GM23338 (cell line): ENCODE measurements around the gene GPR179. TPM values are rescaled to one million over a fixed set of nuclear protein-coding genes. Genes with fewer than 3 reads are reported as not detected.

Experiments used
- ATAC-seq: fragments of 200-7000 bp; cut with Tn5 transposase; 3 replicates; pipeline ENCODE4 v1.9.1; 2020
- DNase-seq: peaks from one replicate; pipeline ENCODE4 v3.0.0-alpha.2; 2015; ENCODE audit warnings: low spot score
- H2AFZ ChIP-seq: fragments of 200-600 bp; sonication (generic); 2 replicates; pipeline ENCODE4 v1.8.0; 2016; ENCODE audit warnings: antibody characterized with exemption, mild to moderate bottlenecking, moderate library complexity
- H3F3A ChIP-seq: fragments of 200-600 bp; sonication (generic); replicated peaks from 2 replicates; pipeline ENCODE4 v1.8.0; 2017; ENCODE audit warnings: antibody characterized with exemption, mixed run types, low read depth
- H3K27ac ChIP-seq: fragments of 200-600 bp; sonication (generic); 2 replicates; pipeline ENCODE4 v1.6.1; 2016; ENCODE audit warnings: low read depth
- H3K27me3 ChIP-seq: fragments of 200-600 bp; sonication (generic); 2 replicates; pipeline ENCODE4 v1.8.0; 2016; ENCODE audit warnings: mild to moderate bottlenecking, mixed run types, moderate library complexity; ENCODE audit not compliant: insufficient read depth
- H3K36me3 ChIP-seq: fragments of 200-600 bp; sonication (generic); 2 replicates; pipeline ENCODE4 v1.8.0; 2016; ENCODE audit warnings: mild to moderate bottlenecking; ENCODE audit not compliant: insufficient read depth
- H3K4me1 ChIP-seq: fragments of 200-600 bp; sonication (generic); 2 replicates; pipeline ENCODE4 v1.8.0; 2016; ENCODE audit warnings: mild to moderate bottlenecking, moderate library complexity; ENCODE audit not compliant: insufficient read depth
- H3K4me2 ChIP-seq: fragments of 200-600 bp; sonication (generic); 2 replicates; pipeline ENCODE4 v1.7.1; 2017; ENCODE audit warnings: mixed run types
- H3K4me3 ChIP-seq: fragments of 200-600 bp; sonication (generic); 2 replicates; pipeline ENCODE4 v1.6.1; 2016; ENCODE audit warnings: mixed run types
- H3K79me2 ChIP-seq: fragments of 200-600 bp; sonication (generic); replicated peaks from 2 replicates; pipeline ENCODE4 v1.8.0; 2017; ENCODE audit warnings: mild to moderate bottlenecking; ENCODE audit not compliant: insufficient read depth
- H3K9me2 ChIP-seq: fragments of 200-600 bp; sonication (generic); 2 replicates; pipeline ENCODE4 v1.8.0; 2017; ENCODE audit not compliant: insufficient read depth
- H4K20me1 ChIP-seq: fragments of 200-600 bp; sonication (generic); replicated peaks from 2 replicates; pipeline ENCODE4 v1.8.0; 2017; ENCODE audit warnings: mild to moderate bottlenecking; ENCODE audit not compliant: insufficient read depth
- H3K27ac Mint-ChIP-seq: 2 replicates; pipeline ENCODE4 v1.8.0; 2020; ENCODE audit warnings: inconsistent platforms, mild to moderate bottlenecking, moderate library complexity, mixed read lengths
- H3K27me3 Mint-ChIP-seq: 3 replicates; pipeline ENCODE4 v1.8.0; 2022; ENCODE audit warnings: low read depth, mild to moderate bottlenecking, moderate library complexity, mixed read lengths, inconsistent platforms; ENCODE audit not compliant: insufficient read depth, poor library complexity
- H3K36me3 Mint-ChIP-seq: 3 replicates; pipeline ENCODE4 v1.8.0; 2021; ENCODE audit warnings: low read depth, mild to moderate bottlenecking, inconsistent platforms, moderate library complexity, mixed read lengths
- H3K4me1 Mint-ChIP-seq: 3 replicates; pipeline ENCODE4 v1.8.0; 2020; ENCODE audit warnings: mild to moderate bottlenecking, inconsistent platforms, mixed read lengths
- H3K4me3 Mint-ChIP-seq: 3 replicates; pipeline ENCODE4 v1.8.0; 2021; ENCODE audit warnings: moderate library complexity, mild to moderate bottlenecking, inconsistent platforms, mixed read lengths
- H3K9me3 Mint-ChIP-seq: 3 replicates; pipeline ENCODE4 v1.8.0; 2020; ENCODE audit warnings: moderate library complexity, mild to moderate bottlenecking, inconsistent platforms, mixed read lengths
- CREB1 ChIP-seq: fragments of 250-450 bp; sonication (Bioruptor Pico); IDR thresholded peaks from 2 replicates; pipeline ENCODE4 v1.5.0; 2020; ENCODE audit warnings: low read depth, mild to moderate bottlenecking, moderate library complexity
- EZH2 ChIP-seq: fragments of 200-600 bp; sonication (generic); IDR thresholded peaks from one replicate; pipeline ENCODE4 v1.8.0; 2017; ENCODE audit warnings: antibody characterized with exemption, mild to moderate bottlenecking, low read depth; ENCODE audit not compliant: unreplicated experiment
- EZH2phosphoT487 ChIP-seq: fragments of 200-600 bp; sonication (generic); IDR thresholded peaks from one replicate; pipeline ENCODE4 v1.8.1; 2018; ENCODE audit warnings: antibody characterized with exemption; ENCODE audit not compliant: unreplicated experiment
- JUNB ChIP-seq: IDR thresholded peaks from one replicate; pipeline ENCODE4 v1.6.1; 2016; ENCODE audit warnings: antibody characterized with exemption; ENCODE audit not compliant: unreplicated experiment
- NANOG ChIP-seq: IDR thresholded peaks from 2 replicates; pipeline ENCODE4 v1.6.1; 2016; ENCODE audit warnings: antibody characterized with exemption, borderline replicate concordance
- REST ChIP-seq: IDR thresholded peaks from one replicate; pipeline ENCODE4 v1.6.1; 2018; ENCODE audit warnings: antibody characterized with exemption; ENCODE audit not compliant: unreplicated experiment
- ZNF114 ChIP-seq: fragments of 250-450 bp; sonication (Bioruptor Pico); IDR thresholded peaks from 2 replicates; pipeline ENCODE4 v1.5.0; 2020; ENCODE audit warnings: mild to moderate bottlenecking, moderate library complexity
- ZNF331 ChIP-seq: fragments of 250-450 bp; sonication (Bioruptor Pico); IDR thresholded peaks from 2 replicates; pipeline ENCODE4 v1.5.0; 2020; ENCODE audit warnings: low read depth, mild to moderate bottlenecking, moderate library complexity
- polyA plus RNA-seq: library from polyadenylated mRNA; unstranded; fragments of >200 nt; fragmentation: Nextera tagmentation; extraction: Ambion mirVana; gene quantifications from 2 replicates; pipeline ENCODE4 v1.2.1, GENCODE V29; 2016
- total RNA-seq: library from RNA; depleted of rRNA; stranded (reverse); fragments of >200 nt; shearing (Covaris generic); gene quantifications from 2 replicates; pipeline ENCODE4 v1.2.3, GENCODE V29; 2014
- TF ChIP-seq, protein P1 (sequence below): IDR thresholded peaks from 2 replicates; pipeline ENCODE4 v1.6.1; 2016; ENCODE audit warnings: antibody characterized with exemption

GPR179 gene
- total and polyA plus RNA-seq, 2 experiments from 2014 or later = 0.03 TPM

DNA sequence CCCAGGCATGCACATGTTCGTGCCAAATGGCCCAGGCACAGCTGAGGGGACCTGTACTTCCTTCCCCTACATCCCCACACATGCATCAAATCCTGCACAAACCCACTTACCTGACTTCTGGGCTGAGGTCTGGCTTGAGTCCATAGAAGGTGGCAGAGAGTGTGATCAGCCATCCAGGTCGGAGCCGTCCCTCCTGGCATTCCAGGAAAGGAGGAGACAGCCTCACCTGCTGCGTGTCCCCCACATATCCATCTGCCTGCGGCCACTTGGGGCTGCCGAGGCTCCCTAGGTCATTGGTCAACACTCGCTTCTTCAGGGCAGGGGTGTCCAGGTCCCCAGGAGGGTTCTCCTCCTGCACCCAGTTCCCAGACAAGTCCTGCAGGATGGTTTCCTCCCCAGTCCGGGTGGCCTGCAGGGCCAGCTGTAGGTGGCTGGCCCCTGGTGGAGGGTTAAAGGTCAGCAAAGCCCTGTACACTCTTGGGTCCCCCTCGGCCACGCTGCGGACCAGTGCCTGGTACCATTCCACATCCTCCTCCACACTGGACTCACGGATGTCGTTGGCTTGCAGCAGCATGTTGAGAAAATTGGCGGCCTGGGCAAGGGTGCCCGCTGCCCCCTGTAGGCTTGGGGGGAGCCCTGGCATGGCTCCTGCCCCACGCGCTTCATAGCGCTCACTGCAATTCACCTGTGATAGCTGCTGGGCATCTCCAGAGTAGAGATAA, 709 bp downstream of the GPR179 start:
- H3K27ac ChIP-seq = no peak overlapping the region
- Mint-ChIP-seq H3K36me3 (no peaks in the 10 kb centered on the region), H3K9me3 (no peaks in the 10 kb centered on the region), H3K4me1 (peaks cover 20% of the 10 kb centered on the region), H3K4me3 (no peak overlapping the region; the same call in 2 of the 3 replicates), H3K27ac (no peak overlapping the region), H3K27me3 (peaks cover 13% of the 10 kb centered on the region)
- no peak overlapping the region for H2AFZ ChIP-seq
- ATAC-seq = no peak
- no peaks in the 10 kb centered on the region for H3K9me2 ChIP-seq
- TF ChIP-seq NANOG (no peak), ZNF331 (CRISPR knock-in tag) (no peak), CREB1 (CRISPR knock-in tag) (no peak), ZNF114 (CRISPR knock-in tag) (no peak), EZH2 (no peak), JUNB (no peak), EZH2phosphoT487 (no peak)
- H3K79me2 ChIP-seq = no peaks in the 10 kb centered on the region
- no peaks in the 10 kb centered on the region for H3F3A ChIP-seq
- no peak for DNase-seq
- no peak overlapping the region for H3K4me2 ChIP-seq
- no peaks in the 10 kb centered on the region for H3K27me3 ChIP-seq
- no peaks in the 10 kb centered on the region for H3K36me3 ChIP-seq
- H4K20me1 ChIP-seq = no peaks in the 10 kb centered on the region
- no peak overlapping the region for H3K4me3 ChIP-seq
- peaks cover 7% of the 10 kb centered on the region for H3K4me1 ChIP-seq

DNA sequence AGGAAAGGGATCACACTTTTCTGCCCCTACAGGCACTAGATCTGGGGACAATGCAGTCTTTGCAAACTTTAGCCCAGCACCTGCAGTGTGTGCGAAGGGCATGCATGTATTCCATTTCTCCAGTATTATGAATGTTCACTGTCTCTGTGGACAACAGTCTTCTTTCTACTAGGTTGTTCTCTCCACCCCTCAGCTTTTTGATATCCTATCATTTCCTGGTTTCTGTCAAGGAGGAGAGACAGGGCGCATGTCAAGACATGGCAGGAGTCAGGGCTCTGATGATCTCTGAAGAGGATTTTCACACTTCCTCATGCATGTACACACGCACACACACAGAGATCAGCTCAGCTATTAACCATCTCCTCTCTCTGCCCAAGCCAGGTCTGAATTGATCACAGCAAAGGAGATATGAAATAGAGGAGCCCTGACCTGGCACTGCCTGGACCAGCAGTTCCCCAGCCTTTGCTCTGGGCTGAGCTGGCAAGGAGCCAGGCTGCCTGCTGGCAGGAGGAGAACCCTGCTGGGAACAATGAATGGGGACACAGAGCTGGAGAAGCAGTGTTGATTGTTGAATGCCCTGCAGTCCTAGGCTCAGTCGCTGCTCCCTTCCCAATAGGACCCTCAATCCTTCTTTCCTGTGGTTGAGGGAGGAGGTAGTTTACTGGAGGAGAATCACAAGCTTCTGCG, 2.6 kb downstream of the GPR179 start:
- Mint-ChIP-seq H3K27ac (no peak overlapping the region), H3K27me3 (peaks cover 13% of the 10 kb centered on the region), H3K36me3 (no peaks in the 10 kb centered on the region), H3K4me3 (no peak overlapping the region), H3K9me3 (no peaks in the 10 kb centered on the region), H3K4me1 (peaks cover 20% of the 10 kb centered on the region)
- no peaks in the 10 kb centered on the region for H3F3A ChIP-seq
- no peaks in the 10 kb centered on the region for H3K36me3 ChIP-seq
- no peak overlapping the region for H3K4me3 ChIP-seq
- H3K9me2 ChIP-seq = no peaks in the 10 kb centered on the region
- H3K4me2 ChIP-seq = peak overlapping the region; percentile 57; the same call in 1 of the 2 replicates
- H3K27ac ChIP-seq = no peak overlapping the region
- H3K79me2 ChIP-seq = no peaks in the 10 kb centered on the region
- peak overlapping the region; percentile 86 for H2AFZ ChIP-seq
- DNase-seq (peak; percentile 52), ATAC-seq (peak; percentile 87)
- TF ChIP-seq, protein P1, sequence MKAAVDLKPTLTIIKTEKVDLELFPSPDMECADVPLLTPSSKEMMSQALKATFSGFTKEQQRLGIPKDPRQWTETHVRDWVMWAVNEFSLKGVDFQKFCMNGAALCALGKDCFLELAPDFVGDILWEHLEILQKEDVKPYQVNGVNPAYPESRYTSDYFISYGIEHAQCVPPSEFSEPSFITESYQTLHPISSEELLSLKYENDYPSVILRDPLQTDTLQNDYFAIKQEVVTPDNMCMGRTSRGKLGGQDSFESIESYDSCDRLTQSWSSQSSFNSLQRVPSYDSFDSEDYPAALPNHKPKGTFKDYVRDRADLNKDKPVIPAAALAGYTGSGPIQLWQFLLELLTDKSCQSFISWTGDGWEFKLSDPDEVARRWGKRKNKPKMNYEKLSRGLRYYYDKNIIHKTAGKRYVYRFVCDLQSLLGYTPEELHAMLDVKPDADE = no peak
- no peak for TF ChIP-seq ZNF114 (CRISPR knock-in tag)
- no peak for TF ChIP-seq REST
- peaks cover 7% of the 10 kb centered on the region for H3K4me1 ChIP-seq
- no peaks in the 10 kb centered on the region for H4K20me1 ChIP-seq
- no peaks in the 10 kb centered on the region for H3K27me3 ChIP-seq
